Measurements from ENCODE around the gene ADAMTS12.
A peak's percentile ranks its signal among the peaks of the same experiment; 100 is the strongest.
"Not testable (repeated sequence)": the region's sequence is repeated elsewhere in the genome, so short reads cannot be mapped to it uniquely, and the experiment has no call there.

Gene ADAMTS12, protein sequence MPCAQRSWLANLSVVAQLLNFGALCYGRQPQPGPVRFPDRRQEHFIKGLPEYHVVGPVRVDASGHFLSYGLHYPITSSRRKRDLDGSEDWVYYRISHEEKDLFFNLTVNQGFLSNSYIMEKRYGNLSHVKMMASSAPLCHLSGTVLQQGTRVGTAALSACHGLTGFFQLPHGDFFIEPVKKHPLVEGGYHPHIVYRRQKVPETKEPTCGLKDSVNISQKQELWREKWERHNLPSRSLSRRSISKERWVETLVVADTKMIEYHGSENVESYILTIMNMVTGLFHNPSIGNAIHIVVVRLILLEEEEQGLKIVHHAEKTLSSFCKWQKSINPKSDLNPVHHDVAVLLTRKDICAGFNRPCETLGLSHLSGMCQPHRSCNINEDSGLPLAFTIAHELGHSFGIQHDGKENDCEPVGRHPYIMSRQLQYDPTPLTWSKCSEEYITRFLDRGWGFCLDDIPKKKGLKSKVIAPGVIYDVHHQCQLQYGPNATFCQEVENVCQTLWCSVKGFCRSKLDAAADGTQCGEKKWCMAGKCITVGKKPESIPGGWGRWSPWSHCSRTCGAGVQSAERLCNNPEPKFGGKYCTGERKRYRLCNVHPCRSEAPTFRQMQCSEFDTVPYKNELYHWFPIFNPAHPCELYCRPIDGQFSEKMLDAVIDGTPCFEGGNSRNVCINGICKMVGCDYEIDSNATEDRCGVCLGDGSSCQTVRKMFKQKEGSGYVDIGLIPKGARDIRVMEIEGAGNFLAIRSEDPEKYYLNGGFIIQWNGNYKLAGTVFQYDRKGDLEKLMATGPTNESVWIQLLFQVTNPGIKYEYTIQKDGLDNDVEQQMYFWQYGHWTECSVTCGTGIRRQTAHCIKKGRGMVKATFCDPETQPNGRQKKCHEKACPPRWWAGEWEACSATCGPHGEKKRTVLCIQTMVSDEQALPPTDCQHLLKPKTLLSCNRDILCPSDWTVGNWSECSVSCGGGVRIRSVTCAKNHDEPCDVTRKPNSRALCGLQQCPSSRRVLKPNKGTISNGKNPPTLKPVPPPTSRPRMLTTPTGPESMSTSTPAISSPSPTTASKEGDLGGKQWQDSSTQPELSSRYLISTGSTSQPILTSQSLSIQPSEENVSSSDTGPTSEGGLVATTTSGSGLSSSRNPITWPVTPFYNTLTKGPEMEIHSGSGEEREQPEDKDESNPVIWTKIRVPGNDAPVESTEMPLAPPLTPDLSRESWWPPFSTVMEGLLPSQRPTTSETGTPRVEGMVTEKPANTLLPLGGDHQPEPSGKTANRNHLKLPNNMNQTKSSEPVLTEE (N-terminal part only)

DNA sequence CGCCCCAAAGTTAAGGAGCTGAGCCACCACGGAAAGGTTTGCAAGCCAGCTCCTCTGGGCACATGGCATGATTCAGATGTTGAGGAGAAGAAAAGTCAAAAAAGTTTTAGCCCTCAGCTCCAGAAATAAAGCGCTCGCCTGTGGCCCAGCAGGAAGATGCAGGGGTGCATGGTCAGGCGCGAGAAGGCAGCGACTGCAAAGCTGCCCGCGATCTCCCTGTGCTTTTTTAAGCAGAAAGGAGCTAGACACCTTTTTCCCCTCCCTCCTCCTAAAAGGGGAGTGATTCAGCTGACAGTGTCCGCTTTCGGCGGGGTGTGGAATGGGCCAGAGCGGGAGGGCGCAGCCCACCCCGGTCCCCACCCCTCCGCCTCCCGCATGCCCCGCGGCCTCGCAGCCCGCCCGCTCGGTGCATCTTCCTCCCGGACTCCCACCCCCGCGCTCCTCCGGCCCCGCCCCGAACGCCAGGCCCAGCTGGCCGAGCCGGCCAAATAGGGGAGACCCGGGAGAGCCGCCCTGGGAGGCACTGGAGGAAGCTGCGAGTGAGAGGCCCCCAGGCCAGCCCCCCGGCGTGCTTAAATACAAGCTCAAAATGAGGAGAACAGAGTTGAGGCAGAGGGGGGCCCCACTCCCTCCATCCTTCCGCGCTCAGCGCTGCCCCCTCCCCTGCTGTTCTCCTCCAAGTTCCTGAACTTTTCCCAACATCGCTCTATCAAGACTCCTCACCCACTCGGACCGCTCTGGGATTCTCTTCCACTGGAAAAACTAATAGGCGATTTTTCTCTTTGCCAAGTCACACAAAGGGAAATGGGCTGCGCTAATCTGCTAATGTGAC, at the start of gene ADAMTS12:
Gene ADAMTS12, minus strand, starts transcription at position 203 of the 832 bp plus-strand sequence. Its CDS starts 134 bp downstream, at position 69.
- DNase-seq: peak; percentile 15

DNA sequence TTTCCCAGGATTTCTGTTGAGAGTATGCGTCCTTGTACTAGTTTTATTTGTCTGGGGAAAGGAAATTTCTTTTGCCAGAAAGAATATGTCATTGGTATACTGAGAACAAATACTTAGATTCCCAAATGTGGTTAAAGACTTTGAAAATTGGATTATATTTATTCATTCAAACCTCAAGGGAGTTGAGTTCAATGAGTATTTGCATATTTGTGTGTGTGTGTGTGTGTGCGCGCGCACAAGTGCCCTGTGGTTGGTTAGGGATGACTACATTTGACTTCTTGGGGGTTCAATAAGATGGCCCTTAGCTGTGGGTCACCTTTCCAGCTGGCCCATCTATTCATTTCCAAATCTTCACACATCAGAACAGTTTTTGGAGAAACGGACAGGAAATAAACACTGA, 49.3 kb upstream of the ADAMTS12 start:
- DNase-seq: no peak

DNA sequence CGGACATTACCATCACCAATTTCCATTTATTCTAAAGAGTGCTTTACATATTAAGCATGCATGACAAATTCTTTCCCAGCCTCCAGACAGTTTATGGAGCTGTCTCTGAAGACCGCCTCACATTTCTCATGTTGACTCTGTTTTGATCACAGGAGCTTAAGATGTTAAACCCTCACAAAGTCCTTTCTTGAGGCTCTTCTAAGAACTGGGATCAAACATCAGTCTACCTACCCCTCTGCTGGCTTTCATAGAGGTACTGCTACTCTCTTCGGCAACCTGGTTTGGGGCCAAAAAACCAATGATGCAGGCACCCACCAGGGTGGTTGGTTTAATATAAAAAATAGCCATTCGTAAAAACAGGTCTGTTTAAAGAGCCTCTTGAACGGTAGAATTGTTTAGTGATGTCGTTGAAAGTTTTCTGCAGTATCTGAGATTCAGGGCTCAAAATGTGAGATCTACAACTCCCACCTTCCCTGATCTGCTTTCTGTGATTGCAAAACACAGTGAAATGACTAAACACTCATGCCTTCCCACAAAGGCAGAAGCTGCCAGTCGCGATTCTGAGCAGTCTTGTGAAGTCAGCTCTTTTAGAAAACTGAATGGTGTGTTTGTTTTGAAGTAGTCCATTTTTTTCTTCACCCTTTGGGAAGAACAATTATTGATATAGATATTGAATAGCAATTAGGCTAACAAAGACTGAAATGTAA, 47.9 kb upstream of the ADAMTS12 start:
- no peak for DNase-seq

DNA sequence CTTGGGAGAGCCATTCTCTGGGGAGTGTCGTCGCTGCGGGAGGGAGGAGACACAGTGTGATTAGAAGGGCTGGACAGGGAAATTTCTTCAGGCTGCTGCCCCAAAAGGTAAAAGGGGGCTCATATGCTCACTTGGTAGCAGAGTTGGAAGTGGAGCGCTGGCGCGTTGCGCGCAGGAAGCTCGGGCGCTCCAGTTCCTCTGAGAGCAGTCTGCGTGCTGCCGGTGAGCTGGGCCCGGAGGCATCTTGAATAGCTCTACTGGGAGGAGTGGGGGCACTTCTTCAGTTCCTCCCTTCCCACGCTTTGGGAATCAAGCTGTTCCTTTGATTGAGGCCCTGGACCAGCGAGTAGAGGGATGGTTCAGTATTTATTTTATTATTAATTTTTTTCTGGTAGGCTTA, 47.1 kb upstream of the ADAMTS12 start:
- DNase-seq: no peak

DNA sequence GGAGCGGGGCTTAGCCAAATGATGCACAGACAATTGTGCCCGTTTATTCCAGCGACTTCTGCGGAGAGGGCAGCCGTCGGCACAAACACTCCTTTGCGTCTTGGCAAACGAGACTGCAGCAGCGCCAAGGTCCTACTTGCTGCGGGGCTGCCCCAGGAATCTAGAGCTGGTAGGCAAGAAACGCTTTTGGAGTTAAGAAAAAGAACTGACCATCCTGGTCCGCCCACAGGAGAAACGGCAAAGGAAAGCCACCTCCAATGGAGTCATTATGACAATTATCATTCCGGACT, 46.7 kb upstream of the ADAMTS12 start:
- DNase-seq: no peak

DNA sequence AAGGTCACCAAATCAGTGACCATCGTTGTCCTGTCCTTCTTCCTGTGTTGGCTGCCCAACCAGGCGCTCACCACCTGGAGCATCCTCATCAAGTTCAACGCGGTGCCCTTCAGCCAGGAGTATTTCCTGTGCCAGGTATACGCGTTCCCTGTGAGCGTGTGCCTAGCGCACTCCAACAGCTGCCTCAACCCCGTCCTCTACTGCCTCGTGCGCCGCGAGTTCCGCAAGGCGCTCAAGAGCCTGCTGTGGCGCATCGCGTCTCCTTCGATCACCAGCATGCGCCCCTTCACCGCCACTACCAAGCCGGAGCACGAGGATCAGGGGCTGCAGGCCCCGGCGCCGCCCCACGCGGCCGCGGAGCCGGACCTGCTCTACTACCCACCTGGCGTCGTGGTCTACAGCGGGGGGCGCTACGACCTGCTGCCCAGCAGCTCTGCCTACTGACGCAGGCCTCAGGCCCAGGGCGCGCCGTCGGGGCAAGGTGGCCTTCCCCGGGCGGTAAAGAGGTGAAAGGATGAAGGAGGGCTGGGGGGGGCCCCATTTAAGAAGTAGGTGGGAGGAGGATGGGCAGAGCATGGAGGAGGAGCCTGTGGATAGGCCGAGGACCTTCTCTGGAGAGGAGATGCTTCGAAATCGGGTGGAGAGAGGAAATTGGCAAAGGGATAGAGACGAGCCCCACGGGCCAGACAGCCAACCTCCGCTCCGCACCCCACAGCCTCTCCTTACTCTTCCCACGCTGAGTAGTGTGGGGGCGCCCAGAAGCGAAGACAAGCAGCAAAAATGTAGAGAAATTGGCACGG, 46.1 kb upstream of the ADAMTS12 start:
- no peak for DNase-seq

DNA sequence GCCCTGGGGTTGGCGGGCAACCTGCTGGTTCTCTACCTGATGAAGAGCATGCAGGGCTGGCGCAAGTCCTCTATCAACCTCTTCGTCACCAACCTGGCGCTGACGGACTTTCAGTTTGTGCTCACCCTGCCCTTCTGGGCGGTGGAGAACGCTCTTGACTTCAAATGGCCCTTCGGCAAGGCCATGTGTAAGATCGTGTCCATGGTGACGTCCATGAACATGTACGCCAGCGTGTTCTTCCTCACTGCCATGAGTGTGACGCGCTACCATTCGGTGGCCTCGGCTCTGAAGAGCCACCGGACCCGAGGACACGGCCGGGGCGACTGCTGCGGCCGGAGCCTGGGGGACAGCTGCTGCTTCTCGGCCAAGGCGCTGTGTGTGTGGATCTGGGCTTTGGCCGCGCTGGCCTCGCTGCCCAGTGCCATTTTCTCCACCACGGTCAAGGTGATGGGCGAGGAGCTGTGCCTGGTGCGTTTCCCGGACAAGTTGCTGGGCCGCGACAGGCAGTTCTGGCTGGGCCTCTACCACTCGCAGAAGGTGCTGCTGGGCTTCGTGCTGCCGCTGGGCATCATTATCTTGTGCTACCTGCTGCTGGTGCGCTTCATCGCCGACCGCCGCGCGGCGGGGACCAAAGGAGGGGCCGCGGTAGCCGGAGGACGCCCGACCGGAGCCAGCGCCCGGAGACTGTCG, 45.4 kb upstream of the ADAMTS12 start:
- no peak for DNase-seq

DNA sequence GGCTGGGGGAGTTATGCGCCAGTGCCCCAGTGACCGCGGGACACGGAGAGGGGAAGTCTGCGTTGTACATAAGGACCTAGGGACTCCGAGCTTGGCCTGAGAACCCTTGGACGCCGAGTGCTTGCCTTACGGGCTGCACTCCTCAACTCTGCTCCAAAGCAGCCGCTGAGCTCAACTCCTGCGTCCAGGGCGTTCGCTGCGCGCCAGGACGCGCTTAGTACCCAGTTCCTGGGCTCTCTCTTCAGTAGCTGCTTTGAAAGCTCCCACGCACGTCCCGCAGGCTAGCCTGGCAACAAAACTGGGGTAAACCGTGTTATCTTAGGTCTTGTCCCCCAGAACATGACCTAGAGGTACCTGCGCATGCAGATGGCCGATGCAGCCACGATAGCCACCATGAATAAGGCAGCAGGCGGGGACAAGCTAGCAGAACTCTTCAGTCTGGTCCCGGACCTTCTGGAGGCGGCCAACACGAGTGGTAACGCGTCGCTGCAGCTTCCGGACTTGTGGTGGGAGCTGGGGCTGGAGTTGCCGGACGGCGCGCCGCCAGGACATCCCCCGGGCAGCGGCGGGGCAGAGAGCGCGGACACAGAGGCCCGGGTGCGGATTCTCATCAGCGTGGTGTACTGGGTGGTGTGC, 44.7 kb upstream of the ADAMTS12 start, which contains the start of gene RXFP3:
Gene RXFP3, plus strand, starts transcription at position 6 of the 636 bp plus-strand sequence. Its CDS starts 355 bp downstream, at position 361.
- no peak for DNase-seq

DNA sequence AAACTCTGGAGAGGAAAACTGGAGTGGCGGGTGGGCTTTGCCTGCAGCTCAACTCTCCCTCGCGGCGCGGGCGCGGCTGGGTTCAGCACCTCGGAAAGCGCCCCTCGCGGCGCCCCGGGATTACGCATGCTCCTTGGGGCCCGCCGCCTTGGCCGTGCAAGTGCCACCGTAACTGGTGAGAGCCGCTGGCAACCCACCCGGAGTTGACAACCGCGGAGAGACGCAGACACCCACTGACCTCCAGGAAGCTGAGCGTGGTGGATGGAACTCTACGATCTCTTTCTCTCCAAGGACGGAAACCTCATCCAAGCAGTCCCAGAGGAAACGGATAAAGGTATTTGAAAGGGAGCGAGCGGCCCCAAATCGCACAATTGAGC, 44.2 kb upstream of the ADAMTS12 start:
- no peak for DNase-seq

DNA sequence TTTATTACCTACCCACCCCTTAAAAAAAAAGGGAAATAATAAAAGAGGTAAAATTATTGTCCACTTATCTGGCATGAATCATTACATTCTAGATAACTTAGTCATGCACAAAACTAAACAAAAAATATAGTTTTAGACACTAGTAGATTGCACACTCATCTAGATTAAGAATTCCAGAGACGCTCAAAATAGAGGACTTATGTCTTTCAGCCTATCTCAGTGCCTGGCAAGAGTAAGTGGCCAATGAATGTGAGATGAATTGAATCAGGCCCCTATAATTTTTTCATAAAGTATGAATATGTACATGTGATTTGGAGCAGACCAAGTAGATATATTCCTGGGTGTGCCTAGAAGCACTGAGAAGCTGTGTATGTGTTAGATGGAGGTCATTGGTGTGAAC, 42.4 kb upstream of the ADAMTS12 start:
- no peak for DNase-seq

DNA sequence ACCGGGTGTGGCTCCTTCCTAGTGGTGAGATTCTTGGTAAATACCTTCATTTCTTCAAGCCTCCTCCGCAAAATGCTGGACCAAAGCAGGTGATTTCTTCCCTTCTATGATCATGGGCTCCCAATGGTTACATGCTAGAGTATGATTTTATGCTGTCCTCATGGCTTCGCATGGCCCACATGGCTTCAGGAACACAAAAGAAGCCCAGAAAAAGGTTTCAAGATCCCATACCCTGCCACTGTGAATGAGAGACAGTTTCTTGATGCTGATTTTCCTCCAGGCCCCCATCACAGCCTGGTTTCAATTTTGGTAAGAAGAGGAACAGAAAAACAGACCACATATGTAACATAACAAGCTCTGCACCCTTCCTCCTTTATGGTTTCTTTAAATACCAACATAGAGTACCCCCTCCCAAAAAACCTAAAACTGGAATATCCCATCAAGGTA, 42.0 kb upstream of the ADAMTS12 start:
- DNase-seq: no peak

DNA sequence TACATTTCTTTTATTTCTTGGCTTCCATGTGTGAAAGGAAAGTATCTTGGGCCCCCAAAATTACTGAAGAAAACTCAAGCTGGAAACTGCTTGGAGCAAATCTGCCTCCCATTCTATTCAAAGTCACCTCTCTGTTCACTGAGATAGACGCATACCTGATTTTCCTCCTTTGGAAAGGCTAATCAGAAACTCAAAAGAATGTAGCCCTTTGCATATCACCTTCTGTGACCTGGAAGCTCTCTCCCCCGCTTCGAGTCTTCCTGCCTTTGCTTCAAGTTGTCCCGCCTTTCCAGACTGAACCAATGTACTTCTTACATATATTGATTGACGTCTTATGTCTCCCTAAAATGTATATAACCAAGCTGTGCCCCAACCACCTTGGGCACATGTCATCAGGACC, 39.3 kb upstream of the ADAMTS12 start:
- no peak for DNase-seq

DNA sequence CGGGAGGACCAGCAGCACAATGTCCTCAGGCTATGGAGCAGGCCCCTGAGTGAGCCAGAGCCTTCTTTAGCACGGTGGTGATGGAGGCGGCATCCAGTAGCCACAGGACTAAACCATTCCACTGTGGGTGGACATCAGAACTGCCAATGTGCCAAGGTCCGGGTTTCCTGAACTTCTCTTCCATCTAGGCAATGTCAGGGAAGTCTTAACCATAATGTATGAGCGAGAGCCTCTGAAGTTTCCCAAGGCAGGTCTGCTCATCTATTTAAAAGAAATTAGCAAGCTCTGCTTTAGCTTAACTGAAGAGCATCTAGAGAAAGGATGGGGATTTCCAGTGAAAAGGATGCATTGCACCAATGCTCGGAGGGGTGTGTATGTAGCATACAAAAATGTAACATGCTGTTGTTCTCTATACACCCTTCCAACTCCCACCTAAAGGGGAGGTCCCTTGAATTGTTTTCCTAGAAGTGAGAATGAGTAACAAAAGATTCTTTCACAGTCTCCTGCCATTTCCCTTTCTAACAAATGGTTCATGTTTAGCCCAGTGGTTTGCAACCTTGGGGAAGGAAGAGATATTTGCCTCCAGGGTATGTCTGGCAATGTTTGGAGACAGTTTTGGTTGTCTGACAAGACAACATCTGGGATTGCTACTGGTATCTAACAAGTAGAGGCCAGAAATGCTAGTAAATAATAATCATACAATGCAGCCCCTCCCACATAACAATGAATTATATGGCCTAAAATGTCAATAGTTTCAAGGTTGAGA, 38.3 kb upstream of the ADAMTS12 start:
- no peak for DNase-seq

DNA sequence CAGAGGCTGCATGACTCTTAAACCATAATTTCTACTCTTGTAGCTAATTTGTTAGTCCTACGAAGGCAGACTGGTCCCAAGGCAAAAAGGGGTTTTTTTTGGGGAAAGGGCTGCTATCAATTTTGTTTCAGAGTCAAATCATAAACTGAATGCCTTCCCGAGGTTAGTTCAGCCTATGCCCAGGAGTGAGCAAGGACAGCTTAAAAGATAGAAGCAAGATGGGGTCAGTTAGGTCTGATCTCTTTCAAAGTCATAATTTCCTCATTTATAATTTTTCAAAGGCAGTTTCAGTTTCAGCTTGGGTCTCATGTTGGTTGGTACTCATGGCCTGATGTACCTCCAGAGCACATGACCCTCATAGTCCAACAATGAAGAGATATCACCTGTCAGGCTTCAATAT, 36.5 kb upstream of the ADAMTS12 start:
- DNase-seq: no peak

DNA sequence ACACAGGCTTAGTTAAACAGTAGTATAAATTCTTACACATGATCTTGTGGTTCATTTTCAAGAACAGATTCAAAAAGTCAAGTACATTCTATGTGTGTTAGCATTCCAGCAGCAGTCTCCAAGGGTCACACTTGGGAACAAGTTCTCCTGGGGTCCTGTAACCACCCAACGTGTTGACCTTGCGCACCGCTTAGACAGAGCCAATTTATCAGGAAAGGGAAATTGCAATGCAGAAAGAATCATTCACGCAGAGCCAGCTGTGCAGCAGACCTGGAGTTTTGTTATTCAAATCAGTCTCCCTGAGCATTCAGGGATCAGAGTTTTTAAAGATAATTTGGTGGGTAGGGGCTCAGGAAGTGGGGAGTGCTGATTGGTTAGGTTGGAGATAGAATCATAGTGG, 35.9 kb upstream of the ADAMTS12 start:
- no peak for DNase-seq

DNA sequence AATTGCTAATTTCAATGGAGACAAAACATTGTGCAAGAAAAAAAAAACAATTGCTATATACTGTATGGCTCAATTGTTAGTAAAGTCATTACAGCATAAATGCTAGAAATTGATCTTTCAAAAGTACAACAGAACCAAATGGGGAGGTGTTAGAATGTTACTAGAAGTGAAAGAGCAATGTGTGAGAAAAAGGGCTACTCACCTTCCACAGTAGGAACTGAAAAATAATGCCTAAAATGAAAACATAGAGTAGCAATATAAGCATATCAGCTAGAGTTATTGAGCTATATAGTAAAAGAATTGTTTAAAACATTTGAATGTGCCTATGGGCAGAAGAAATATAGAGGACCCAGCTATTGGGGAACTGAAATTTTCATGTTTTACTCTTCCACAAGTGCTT, 33.5 kb upstream of the ADAMTS12 start:
- no peak for DNase-seq

DNA sequence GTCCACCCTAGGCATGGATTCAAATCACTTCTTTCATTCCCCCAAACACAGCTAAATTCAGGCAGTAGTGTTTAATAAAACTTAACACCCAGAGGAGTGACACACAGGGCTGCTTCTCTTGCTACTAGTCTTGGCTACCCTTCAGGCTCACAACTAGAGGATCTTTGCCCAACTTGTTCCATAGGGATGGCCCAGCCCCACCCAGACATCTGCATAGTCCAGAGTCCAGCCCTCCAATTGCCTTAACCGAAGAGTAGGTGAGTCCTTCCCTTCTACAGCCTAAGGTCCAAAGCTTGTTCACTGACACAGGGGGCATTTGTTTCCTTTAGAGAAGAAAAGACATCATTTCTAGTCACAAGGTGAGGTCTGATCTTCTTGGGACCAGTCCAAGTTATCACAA, 29.2 kb upstream of the ADAMTS12 start:
- DNase-seq: no peak

DNA sequence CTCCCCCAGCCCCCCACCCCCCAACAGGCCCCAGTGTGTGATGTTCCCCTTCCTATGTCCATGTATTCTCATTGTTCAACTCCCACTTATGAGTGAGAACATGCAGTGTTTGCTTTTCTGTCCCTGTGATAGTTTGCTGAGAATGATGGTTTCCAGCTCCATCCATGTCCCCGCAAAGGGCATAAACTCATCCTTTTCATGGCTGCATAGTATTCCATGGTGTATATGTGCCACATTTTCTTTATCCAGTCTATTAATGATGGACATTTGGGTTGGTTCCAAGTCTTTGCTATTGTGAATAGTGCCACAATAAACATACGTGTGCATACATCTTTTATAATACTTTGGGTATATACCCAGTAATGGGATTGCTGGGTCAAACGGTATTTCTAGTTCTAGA, 23.1 kb upstream of the ADAMTS12 start:
- DNase-seq: not testable (repeated sequence)

DNA sequence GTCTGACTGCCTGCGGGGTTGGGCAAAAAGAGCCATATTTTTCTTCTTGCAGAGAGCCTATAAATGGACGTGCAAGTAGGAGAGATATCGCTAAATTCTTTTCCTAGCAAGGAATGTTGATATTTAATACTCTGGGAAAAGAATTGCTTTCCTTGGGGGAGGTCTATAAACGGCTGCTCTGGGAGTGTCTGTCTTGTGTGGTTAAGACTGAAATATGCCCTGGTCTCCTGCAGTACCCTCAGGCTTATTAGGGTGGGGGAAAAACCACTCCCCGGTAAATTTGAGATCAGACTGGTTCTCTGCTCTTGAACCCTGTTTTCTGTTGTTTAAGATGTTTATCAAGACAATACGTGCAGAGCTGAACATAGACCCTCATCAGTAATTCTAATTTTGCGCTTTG, 14.5 kb upstream of the ADAMTS12 start:
- not testable (repeated sequence) for DNase-seq

All from NCI-H1105 treated with DMSO at 0.1 percent for 48 hours (cell line).